ENCODE data around the gene MARS1.

DNA sequence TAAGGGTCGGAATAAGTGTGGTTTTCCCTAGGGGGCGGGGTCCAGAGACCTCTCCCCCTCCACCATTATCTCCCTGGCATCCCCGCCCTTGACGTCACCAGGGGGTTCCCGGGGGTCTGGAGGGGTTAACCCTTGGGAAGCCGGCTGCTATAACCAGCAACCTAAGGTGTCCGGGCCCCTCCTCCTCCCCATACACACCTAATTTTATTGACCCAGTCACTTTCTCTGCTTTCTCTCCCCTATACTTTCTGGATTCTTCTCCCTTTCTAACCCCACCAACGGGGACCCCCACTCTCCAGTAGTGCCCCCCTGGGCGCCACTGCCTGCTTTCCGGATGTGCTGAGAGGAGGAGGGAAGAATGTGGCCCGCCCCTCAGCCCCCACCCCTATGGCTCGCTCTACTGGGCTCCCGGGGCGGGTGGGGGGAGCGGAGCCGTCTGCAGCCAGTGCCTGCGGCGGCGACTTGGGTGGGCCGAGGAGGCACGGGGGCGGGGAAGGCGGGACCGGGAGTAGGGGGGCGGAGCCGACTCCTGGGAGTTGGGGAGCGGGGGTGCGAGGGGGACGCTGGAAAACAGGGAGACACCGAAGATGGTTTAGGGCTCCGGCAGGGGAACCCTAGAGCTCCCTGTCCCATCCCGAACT lies 26.5 kb upstream of the MARS1 start:
- TF ChIP-seq, protein P1, sequence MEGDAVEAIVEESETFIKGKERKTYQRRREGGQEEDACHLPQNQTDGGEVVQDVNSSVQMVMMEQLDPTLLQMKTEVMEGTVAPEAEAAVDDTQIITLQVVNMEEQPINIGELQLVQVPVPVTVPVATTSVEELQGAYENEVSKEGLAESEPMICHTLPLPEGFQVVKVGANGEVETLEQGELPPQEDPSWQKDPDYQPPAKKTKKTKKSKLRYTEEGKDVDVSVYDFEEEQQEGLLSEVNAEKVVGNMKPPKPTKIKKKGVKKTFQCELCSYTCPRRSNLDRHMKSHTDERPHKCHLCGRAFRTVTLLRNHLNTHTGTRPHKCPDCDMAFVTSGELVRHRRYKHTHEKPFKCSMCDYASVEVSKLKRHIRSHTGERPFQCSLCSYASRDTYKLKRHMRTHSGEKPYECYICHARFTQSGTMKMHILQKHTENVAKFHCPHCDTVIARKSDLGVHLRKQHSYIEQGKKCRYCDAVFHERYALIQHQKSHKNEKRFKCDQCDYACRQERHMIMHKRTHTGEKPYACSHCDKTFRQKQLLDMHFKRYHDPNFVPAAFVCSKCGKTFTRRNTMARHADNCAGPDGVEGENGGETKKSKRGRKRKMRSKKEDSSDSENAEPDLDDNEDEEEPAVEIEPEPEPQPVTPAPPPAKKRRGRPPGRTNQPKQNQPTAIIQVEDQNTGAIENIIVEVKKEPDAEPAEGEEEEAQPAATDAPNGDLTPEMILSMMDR (IDR thresholded peaks at IDR 0.05) = no peak
- TF ChIP-seq POLR2A (IDR thresholded peaks at IDR 0.05) = no peak

Measured in uterus (tissue), 2 donors.